HepG2 (cell line): ENCODE results near the gene PMM2. TPM values are rescaled to one million over a fixed set of nuclear protein-coding genes. Genes with fewer than 3 reads are reported as not detected.

Experiments
- ATAC-seq: fragments of 200-7000 bp; cut with Tn5 transposase; 3 replicates; pipeline ENCODE4 v1.9.1; 2020; ENCODE audit warnings: mild to moderate bottlenecking, moderate library complexity
- BruUV-seq: library from RNA; stranded (reverse); fragments of 400-500 nt; replicated peaks from 2 replicates; lab custom pipeline; 2021; lab: Mats Ljungman, UMichigan
- CTCF ChIA-PET: fragments of 300-600 bp; formaldehyde crosslinking; extraction: SDS; loops from one replicate; lab custom pipeline; 2021; ENCODE audit warnings: low total read pairs, inconsistent platforms, low intra/inter-chr PET ratio; lab: Yijun Ruan, JAX
- POLR2A ChIA-PET: fragments of 350-600 bp; sonication (Branson Sonifier 250); formaldehyde crosslinking; loops from one replicate; lab custom pipeline; 2020; ENCODE audit warnings: antibody characterized with exemption, inconsistent platforms; lab: Yijun Ruan, JAX
- DNase-seq: peaks from one replicate; pipeline ENCODE4 v3.0.0-alpha.2; 2015; ENCODE audit warnings: low spot score
- FAIRE-seq: peaks from 3 replicates; lab custom pipeline; 2011; peaks lifted over from hg19 to GRCh38; lab: Jason Lieb, UNC
- H2AFZ ChIP-seq: one replicate; pipeline ENCODE4 v1.6.1; 2011; ENCODE audit warnings: low read length, inconsistent platforms
- H3K27ac ChIP-seq: fragments of 300-600 bp; 3 replicates; pipeline ENCODE4 v1.8.0; 2011; ENCODE audit warnings: mixed run types, mild to moderate bottlenecking, mixed read lengths, low read length, inconsistent platforms; ENCODE audit not compliant: insufficient read depth; ENCODE audit errors: extremely low read length
- H3K27me3 ChIP-seq, 2 experiments: fragments of 200-600 bp in 1 of 2; 2 replicates in 1 of 2; 3 replicates in 1 of 2; pipeline versions ENCODE4 v1.6.0 to v1.8.0; 2011; ENCODE audit warnings: low read length in 2 of 2, mild to moderate bottlenecking in 2 of 2, moderate library complexity in 2 of 2, inconsistent platforms in 1 of 2; ENCODE audit not compliant: insufficient read depth in 2 of 2, control insufficient read depth in 1 of 2
- H3K36me3 ChIP-seq, 2 experiments: fragments of 200-600 bp in 1 of 2; replicated peaks in 1 of 2; 2 replicates in 1 of 2; 3 replicates in 1 of 2; pipeline versions ENCODE4 v1.5.1 to v1.8.0; 2011; ENCODE audit warnings: low read length in 2 of 2, inconsistent platforms in 1 of 2; ENCODE audit not compliant: insufficient read depth in 2 of 2, control insufficient read depth in 1 of 2
- H3K4me1 ChIP-seq: 2 replicates; pipeline ENCODE4 v1.5.1; 2012; ENCODE audit warnings: low read length, inconsistent platforms; ENCODE audit not compliant: insufficient read depth
- H3K4me2 ChIP-seq: 2 replicates; pipeline ENCODE4 v1.6.0; 2011; ENCODE audit warnings: low read depth, low read length, inconsistent platforms
- H3K4me3 ChIP-seq, 3 experiments: fragments of 200-600 bp in 1 of 3; sonication (generic), shearing (Covaris generic) in 1 of 3; replicated peaks in 1 of 3; 2 replicates each; pipeline ENCODE4 v1.5.1; 2011 to 2016; ENCODE audit warnings: low read length in 3 of 3, inconsistent platforms in 2 of 3, low read depth in 2 of 3, mild to moderate bottlenecking in 2 of 3, control low read depth in 1 of 3, mixed read lengths in 1 of 3; ENCODE audit not compliant: insufficient read depth in 1 of 3
- H3K79me2 ChIP-seq: one replicate; pipeline ENCODE4 v1.6.1; 2011; ENCODE audit warnings: low read length, inconsistent platforms; ENCODE audit not compliant: insufficient read depth
- H3K9ac ChIP-seq: 2 replicates; pipeline ENCODE4 v1.6.0; 2011; ENCODE audit warnings: mild to moderate bottlenecking, low read depth, low read length, inconsistent platforms; ENCODE audit not compliant: insufficient read depth
- H3K9me3 ChIP-seq: 2 replicates; pipeline ENCODE4 v1.5.1; 2012; ENCODE audit warnings: mild to moderate bottlenecking, low read length
- H4K20me1 ChIP-seq: 2 replicates; pipeline ENCODE4 v1.6.0; 2011; ENCODE audit warnings: inconsistent platforms, mild to moderate bottlenecking, low read length, moderate library complexity; ENCODE audit not compliant: insufficient read depth
- BRCA1 ChIP-seq: sonication (generic); formaldehyde crosslinking; IDR thresholded peaks from 2 replicates; pipeline ENCODE4 v1.4.0; 2020; ENCODE audit warnings: missing genetic modification reagents
- E2F2 ChIP-seq: sonication (generic); formaldehyde crosslinking; IDR thresholded peaks from 2 replicates; pipeline ENCODE4 v1.4.0; 2020; ENCODE audit warnings: missing genetic modification reagents, borderline replicate concordance
- FOXO4 ChIP-seq: sonication (generic); formaldehyde crosslinking; conservative IDR thresholded peaks from 2 replicates; pipeline ENCODE4 v1.8.1; 2023; ENCODE audit warnings: missing genetic modification reagents
- HNF1B ChIP-seq: sonication (generic); formaldehyde crosslinking; IDR thresholded peaks from 2 replicates; pipeline ENCODE4 v1.5.1; 2020; ENCODE audit warnings: mild to moderate bottlenecking, moderate library complexity, missing genetic modification reagents
- MBD4 ChIP-seq: IDR thresholded peaks from 2 replicates; pipeline ENCODE4 v1.6.1; 2012; ENCODE audit warnings: low read length, inconsistent platforms, borderline replicate concordance
- NFYC ChIP-seq: IDR thresholded peaks from 2 replicates; pipeline ENCODE4 v1.6.1; 2016; ENCODE audit warnings: missing genetic modification reagents, missing compliant biosample characterization
- ZNF224 ChIP-seq: sonication (generic); formaldehyde crosslinking; IDR thresholded peaks from 2 replicates; pipeline ENCODE4 v1.5.0; 2020; ENCODE audit warnings: mild to moderate bottlenecking, missing genetic modification reagents
- ZNF232 ChIP-seq: sonication (generic); formaldehyde crosslinking; IDR thresholded peaks from 2 replicates; pipeline ENCODE4 v1.4.0; 2020; ENCODE audit warnings: missing genetic modification reagents, borderline replicate concordance
- ZNF235 ChIP-seq: sonication (generic); formaldehyde crosslinking; IDR thresholded peaks from 2 replicates; pipeline ENCODE4 v1.8.1; 2023; ENCODE audit warnings: mild to moderate bottlenecking, missing genetic modification reagents, borderline replicate concordance
- ZNF557 ChIP-seq: sonication (generic); formaldehyde crosslinking; IDR thresholded peaks from 2 replicates; pipeline ENCODE4 v1.4.0; 2020; ENCODE audit warnings: missing genetic modification reagents
- ZNF800 ChIP-seq: sonication (generic); formaldehyde crosslinking; IDR thresholded peaks from 2 replicates; pipeline ENCODE4 v1.4.0; 2020; ENCODE audit warnings: missing genetic modification reagents
- ZSCAN30 ChIP-seq: sonication (generic); formaldehyde crosslinking; IDR thresholded peaks from 2 replicates; pipeline ENCODE4 v1.5.0; 2020; ENCODE audit warnings: mild to moderate bottlenecking, missing genetic modification reagents
- WGBS: methylation state at CpG from one replicate; pipeline ENCODE4 v1.1.6; 2017; ENCODE audit warnings: low lambda C conversion rate; 5-methylcytosine and 5-hydroxymethylcytosine counted together
- in situ Hi-C: cut with HindIII; loops from 2 replicates; pipeline ENCODE4 v1.10.0; 2017; ENCODE audit warnings: low pct_unique_long_range_greater_than_20kb; ENCODE audit not compliant: extremely low pct_ligation_motif_present
- intact Hi-C: fragments of 100-400 bp; cut with micrococcal nuclease; formaldehyde crosslinking; loops from one replicate; pipeline ENCODE4 v1.10.0; 2022; ENCODE audit not compliant: unreplicated experiment
- polyA plus RNA-seq, 8 experiments: library from polyadenylated mRNA; depleted of rRNA in 3 of 8; stranded (reverse) in 7 of 8; unstranded in 1 of 8; fragments of >200 nt; fragmentation: Illumina TruSeq in 4 of 8; extraction: Trizol in 4 of 8; gene quantifications; 2 replicates each; pipeline versions ENCODE4 v1.2.1 to v1.2.3, GENCODE V29; 2011 to 2016; ENCODE audit warnings: low read depth in 4 of 8, missing spikeins in 1 of 8, mixed read lengths in 1 of 8; ENCODE audit not compliant: insufficient read depth in 1 of 8
- total RNA-seq, 5 experiments: library from RNA; depleted of rRNA; stranded (reverse); fragments of >200 nt; fragmentation: Illumina TruSeq; extraction: Trizol; gene quantifications; 2 replicates each; pipeline ENCODE4 v1.2.3, GENCODE V29; 2016; ENCODE audit warnings: low read depth in 1 of 5
- TF ChIP-seq, protein P1 (sequence below): sonication (generic); formaldehyde crosslinking; IDR thresholded peaks from 2 replicates; pipeline ENCODE4 v1.9.0; 2021; ENCODE audit warnings: missing genetic modification reagents, mild to moderate bottlenecking, borderline replicate concordance

Gene PMM2
- total and polyA plus RNA-seq, 2 of the 13 experiments (the other 11 are each of a cell fraction or from before 2014, with no cell fraction given) = 52.2 to 93.7 TPM

- ChIA-PET POLR2A (interaction anchor here (0.7 to 1.9 kb wide), 2 partner anchors 41 to 46 kb away, joined by 3 to 5 read pairs; partner anchors contain the start of gene CARHSP1), CTCF (no interaction called here)
- Histone ChIP-seq H3K4me1 (no peaks in the 10 kb centered on the region; the same call in 1 of the 2 replicates), H3K9me3 (no peaks in the 10 kb centered on the region)
- no peak for TF ChIP-seq ZNF224
- no peak for TF ChIP-seq ZNF800 (CRISPR knock-in tag)
- no peak for TF ChIP-seq E2F2 (CRISPR knock-in tag)
- no peak for TF ChIP-seq FOXO4 (CRISPR knock-in tag)
- TF ChIP-seq MBD4 = no peak
- TF ChIP-seq NFYC = no peak
- TF ChIP-seq ZSCAN30 (CRISPR knock-in tag) = no peak
- no peak for TF ChIP-seq ZNF235
- TF ChIP-seq HNF1B (CRISPR knock-in tag) = no peak
- no peak for TF ChIP-seq BRCA1 (CRISPR knock-in tag)
- no peak for TF ChIP-seq ZNF232 (CRISPR knock-in tag)
- TF ChIP-seq ZNF557 (CRISPR knock-in tag) = no peak
- TF ChIP-seq, protein P1, sequence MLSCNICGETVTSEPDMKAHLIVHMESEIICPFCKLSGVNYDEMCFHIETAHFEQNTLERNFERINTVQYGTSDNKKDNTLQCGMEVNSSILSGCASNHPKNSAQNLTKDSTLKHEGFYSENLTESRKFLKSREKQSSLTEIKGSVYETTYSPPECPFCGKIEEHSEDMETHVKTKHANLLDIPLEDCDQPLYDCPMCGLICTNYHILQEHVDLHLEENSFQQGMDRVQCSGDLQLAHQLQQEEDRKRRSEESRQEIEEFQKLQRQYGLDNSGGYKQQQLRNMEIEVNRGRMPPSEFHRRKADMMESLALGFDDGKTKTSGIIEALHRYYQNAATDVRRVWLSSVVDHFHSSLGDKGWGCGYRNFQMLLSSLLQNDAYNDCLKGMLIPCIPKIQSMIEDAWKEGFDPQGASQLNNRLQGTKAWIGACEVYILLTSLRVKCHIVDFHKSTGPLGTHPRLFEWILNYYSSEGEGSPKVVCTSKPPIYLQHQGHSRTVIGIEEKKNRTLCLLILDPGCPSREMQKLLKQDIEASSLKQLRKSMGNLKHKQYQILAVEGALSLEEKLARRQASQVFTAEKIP (CRISPR knock-in tag) = no peak
- TF ChIP-seq, all 625 proteins: peak for 0
- Histone ChIP-seq H3K36me3 (peaks cover 22 to 77% of the 10 kb centered on the region in 2 experiments), H3K27me3 (no peaks in the 10 kb centered on the region), H3K79me2 (no peaks in the 10 kb centered on the region), H4K20me1 (peaks cover 5% of the 10 kb centered on the region; the same call in 1 of the 2 replicates), H3K27ac (no peak overlapping the region), H3K4me3 (no peak overlapping the region), H3K4me2 (no peak overlapping the region), H3K9ac (no peak overlapping the region), H2AFZ (no peak overlapping the region)
- no peak for ATAC-seq
- WGBS = 97% methylated on average over 3 of the region's 3 CpGs
- intact Hi-C loops (no loop called here), in situ Hi-C loops (no loop called here)
- DNase-seq = no peak
- BruUV-seq = no TSS peak
- no peak for FAIRE-seq
Measured at GRCh38 chr16:8822403-8822802, 24.8 kb downstream of the PMM2 start.
